H1 (cell line): ENCODE data around the gene ZNF593. TPM values are rescaled to one million over a fixed set of nuclear protein-coding genes. Genes with fewer than 3 reads are reported as not detected.
A peak's percentile ranks its signal among the peaks of the same experiment; 100 is the strongest.

Source experiments
- CTCF ChIA-PET: fragments of 300-600 bp; sonication (Branson Sonifier 250); formaldehyde crosslinking; loops from one replicate; lab custom pipeline; 2021; ENCODE audit not compliant: partially characterized antibody; lab: Charles Lee
- POLR2A ChIA-PET: fragments of 300-600 bp; sonication (Branson Sonifier 250); formaldehyde crosslinking; loops from one replicate; lab custom pipeline; 2021; ENCODE audit warnings: inconsistent platforms; ENCODE audit not compliant: partially characterized antibody; lab: Charles Lee
- DNase-seq, 2 experiments: peaks; one replicate each; pipeline versions ENCODE4 v3.0.0 to v3.0.0-alpha.2; 2010 to 2022; ENCODE audit warnings: low spot score in 2 of 2, low read depth in 1 of 2, mixed read lengths in 1 of 2
- FAIRE-seq: peaks from 2 replicates; lab custom pipeline; 2011; peaks lifted over from hg19 to GRCh38; lab: Jason Lieb, UNC
- H2AFZ ChIP-seq: 2 replicates; pipeline ENCODE4 v1.8.1; 2012; ENCODE audit warnings: low read length, inconsistent platforms
- H2AK5ac ChIP-seq: 2 replicates; pipeline ENCODE4 v1.6.1; 2013; ENCODE audit warnings: low read depth, low read length
- H2BK120ac ChIP-seq: replicated peaks from 2 replicates; pipeline ENCODE3; 2013; ENCODE audit warnings: low read depth, low read length, inconsistent platforms
- H2BK12ac ChIP-seq: 2 replicates; pipeline ENCODE4 v1.6.1; 2013; ENCODE audit warnings: low read depth, low read length
- H2BK15ac ChIP-seq: 2 replicates; pipeline ENCODE4 v1.6.1; 2013; ENCODE audit warnings: low read length
- H2BK20ac ChIP-seq: 2 replicates; pipeline ENCODE4 v1.6.1; 2013; ENCODE audit warnings: low read length
- H2BK5ac ChIP-seq: 2 replicates; pipeline ENCODE4 v1.6.1; 2013; ENCODE audit warnings: low read depth, low read length
- H3K14ac ChIP-seq: 2 replicates; pipeline ENCODE4 v1.6.1; 2013; ENCODE audit warnings: inconsistent platforms; ENCODE audit not compliant: insufficient read length
- H3K18ac ChIP-seq: 2 replicates; pipeline ENCODE4 v1.6.1; 2013; ENCODE audit warnings: low read length; ENCODE audit errors: extremely low read depth
- H3K23ac ChIP-seq: 2 replicates; pipeline ENCODE4 v1.6.1; 2013; ENCODE audit warnings: inconsistent platforms; ENCODE audit not compliant: insufficient read length
- H3K23me2 ChIP-seq: 2 replicates; pipeline ENCODE4 v1.6.1; 2013; ENCODE audit warnings: low read depth, low read length
- H3K27ac ChIP-seq: 2 replicates; pipeline ENCODE4 v1.6.1; 2011; ENCODE audit warnings: low read depth, low read length, inconsistent platforms
- H3K27me3 ChIP-seq, 4 experiments: replicated peaks in 1 of 4; 1 replicate in 1 of 4; 2 replicates in 3 of 4; pipeline versions ENCODE4 v1.6.1 to v1.8.1; 2011 to 2013; ENCODE audit warnings: low read length in 3 of 4, mild to moderate bottlenecking in 3 of 4, inconsistent platforms in 2 of 4, mixed read lengths in 2 of 4, moderate library complexity in 1 of 4; ENCODE audit not compliant: control insufficient read depth in 3 of 4, insufficient read depth in 3 of 4; ENCODE audit errors: extremely low read depth in 1 of 4
- H3K36me3 ChIP-seq, 4 experiments: 2 replicates each; pipeline versions ENCODE4 v1.6.1 to v1.8.1; 2011 to 2013; ENCODE audit warnings: mild to moderate bottlenecking in 4 of 4, low read length in 3 of 4, moderate library complexity in 2 of 4, control low read depth in 1 of 4, inconsistent platforms in 1 of 4; ENCODE audit not compliant: insufficient read depth in 4 of 4, control insufficient read depth in 2 of 4
- H3K4ac ChIP-seq: replicated peaks from 2 replicates; pipeline ENCODE3; 2013; ENCODE audit warnings: low read length, low read depth, mixed read lengths, inconsistent platforms; ENCODE audit not compliant: insufficient read length
- H3K4me1 ChIP-seq, 4 experiments: replicated peaks in 1 of 4; 1 replicate in 1 of 4; 2 replicates in 3 of 4; pipeline versions ENCODE4 v1.6.1 to v1.8.1; 2011 to 2013; ENCODE audit warnings: low read length in 3 of 4, inconsistent platforms in 2 of 4, mixed read lengths in 1 of 4; ENCODE audit not compliant: insufficient read depth in 4 of 4, control insufficient read depth in 3 of 4
- H3K4me2 ChIP-seq, 2 experiments: 2 replicates each; pipeline versions ENCODE4 v1.6.1 to v1.8.1; 2011 to 2013; ENCODE audit warnings: low read depth in 2 of 2, low read length in 2 of 2, control low read depth in 1 of 2, inconsistent platforms in 1 of 2, mild to moderate bottlenecking in 1 of 2; ENCODE audit not compliant: insufficient read depth in 1 of 2
- H3K4me3 ChIP-seq, 4 experiments: fragments of 200-600, 300-600 bp in 1 of 4; sonication (generic), shearing (Covaris generic), sonication (Bioruptor Twin) in 1 of 4; 2 replicates each; pipeline versions ENCODE4 v1.5.1 to v1.8.1; 2011 to 2016; ENCODE audit warnings: low read length in 4 of 4, low read depth in 3 of 4, control low read depth in 2 of 4, inconsistent platforms in 2 of 4, mild to moderate bottlenecking in 2 of 4, mixed read lengths in 1 of 4, moderate library complexity in 1 of 4; ENCODE audit not compliant: insufficient read depth in 2 of 4; ENCODE audit errors: extremely low read depth in 1 of 4
- H3K56ac ChIP-seq: replicated peaks from 2 replicates; pipeline ENCODE3; 2013; ENCODE audit warnings: low read depth, mild to moderate bottlenecking, mixed read lengths, low read length, inconsistent platforms; ENCODE audit not compliant: insufficient read length
- H3K79me1 ChIP-seq: 2 replicates; pipeline ENCODE4 v1.6.1; 2013; ENCODE audit warnings: low read depth, low read length, control low read depth
- H3K79me2 ChIP-seq, 2 experiments: 2 replicates each; pipeline versions ENCODE4 v1.6.1 to v1.8.1; 2012 to 2013; ENCODE audit warnings: low read length in 2 of 2, mild to moderate bottlenecking in 2 of 2, inconsistent platforms in 1 of 2; ENCODE audit not compliant: insufficient read depth in 2 of 2, control insufficient read depth in 1 of 2
- H3K9ac ChIP-seq, 4 experiments: replicated peaks in 1 of 4; 1 replicate in 1 of 4; 2 replicates in 3 of 4; pipeline versions ENCODE4 v1.6.1 to v1.8.1; 2011 to 2013; ENCODE audit warnings: low read depth in 3 of 4, low read length in 3 of 4, control low read depth in 2 of 4, mild to moderate bottlenecking in 2 of 4, moderate library complexity in 2 of 4, inconsistent platforms in 1 of 4; ENCODE audit errors: extremely low read depth in 1 of 4
- H3K9me3 ChIP-seq, 2 experiments: 2 replicates each; pipeline versions ENCODE4 v1.6.1 to v1.8.1; 2012 to 2013; ENCODE audit warnings: mild to moderate bottlenecking in 2 of 2, moderate library complexity in 2 of 2, control low read depth in 1 of 2, inconsistent platforms in 1 of 2, low read depth in 1 of 2, low read length in 1 of 2, mixed read lengths in 1 of 2; ENCODE audit not compliant: insufficient read depth in 2 of 2
- H4K20me1 ChIP-seq, 2 experiments: replicated peaks in 1 of 2; 2 replicates each; pipeline versions ENCODE3 to v1.8.1; 2011 to 2013; ENCODE audit warnings: inconsistent platforms in 2 of 2, low read length in 2 of 2, mild to moderate bottlenecking in 1 of 2; ENCODE audit not compliant: insufficient read depth in 2 of 2, control insufficient read depth in 1 of 2
- H4K5ac ChIP-seq: 2 replicates; pipeline ENCODE4 v1.6.1; 2013; ENCODE audit warnings: low read length, low read depth, mixed read lengths, inconsistent platforms; ENCODE audit not compliant: insufficient read length
- H4K8ac ChIP-seq: 2 replicates; pipeline ENCODE4 v1.8.0; 2013; ENCODE audit warnings: mild to moderate bottlenecking, moderate library complexity, low read length, inconsistent platforms; ENCODE audit not compliant: insufficient read depth; ENCODE audit errors: extremely low read depth
- H4K91ac ChIP-seq: replicated peaks from 2 replicates; pipeline ENCODE3; 2013; ENCODE audit warnings: low read length, mixed read lengths, inconsistent platforms; ENCODE audit not compliant: insufficient read length
- POLR2A ChIP-seq, 2 experiments: IDR thresholded peaks; 1 replicate in 1 of 2; 2 replicates in 1 of 2; pipeline ENCODE4 v1.6.1; 2011; ENCODE audit warnings: low read depth in 2 of 2, low read length in 2 of 2, mild to moderate bottlenecking in 2 of 2; ENCODE audit errors: control extremely low read depth in 1 of 2
- RFX5 ChIP-seq: IDR thresholded peaks from 2 replicates; pipeline ENCODE4 v1.6.1; 2011; ENCODE audit warnings: low read depth, low read length, improper control_type of control experiment, borderline replicate concordance
- SRF ChIP-seq: IDR thresholded peaks from 2 replicates; pipeline ENCODE4 v1.6.1; 2011; ENCODE audit warnings: mild to moderate bottlenecking, low read depth, low read length, moderate library complexity
- WGBS, 2 experiments: shearing (Covaris generic) in 1 of 2; methylation state at CpG; one replicate each; pipeline versions ENCODE4 v1.1.6 to v1.1.7; 2013 to 2015; ENCODE audit warnings: low lambda C conversion rate in 2 of 2, mixed read lengths in 2 of 2, inconsistent platforms in 1 of 2, low coverage in 1 of 2, missing lambda C conversion rate in 1 of 2; ENCODE audit not compliant: insufficient replicate concordance in 2 of 2, insufficient coverage in 1 of 2, insufficient read length in 1 of 2; ENCODE audit errors: extremely low coverage in 1 of 2, missing lambda C conversion rate in 1 of 2; 5-methylcytosine and 5-hydroxymethylcytosine counted together
- polyA plus RNA-seq, 7 experiments: library from polyadenylated mRNA; depleted of rRNA in 3 of 7; stranded (reverse) in 5 of 7; unstranded in 2 of 7; fragments of >200 nt in 5 of 7; fragments of 200-250 nt in 2 of 7; gene quantifications; 1 replicate in 5 of 7; 2 replicates in 1 of 7; 4 replicates in 1 of 7; pipeline versions ENCODE4 v1.2.1 to v1.2.3, GENCODE V29; 2011 to 2013; ENCODE audit warnings: missing spikeins in 2 of 7, mixed read lengths in 2 of 7
- total RNA-seq: library from RNA; stranded (reverse); fragmentation: NEBNext Ultra II Directional; extraction: Animal tissue kit (Norgen Biotek cat#: 25700); gene quantifications from 2 replicates; pipeline ENCODE4 v1.2.1, GENCODE V29; 2021

ZNF593 gene
- total and polyA plus RNA-seq, 2 of the 8 experiments (the other 6 are each of a cell fraction or from before 2014, with no cell fraction given): 38.2 to 68.0 TPM

DNA sequence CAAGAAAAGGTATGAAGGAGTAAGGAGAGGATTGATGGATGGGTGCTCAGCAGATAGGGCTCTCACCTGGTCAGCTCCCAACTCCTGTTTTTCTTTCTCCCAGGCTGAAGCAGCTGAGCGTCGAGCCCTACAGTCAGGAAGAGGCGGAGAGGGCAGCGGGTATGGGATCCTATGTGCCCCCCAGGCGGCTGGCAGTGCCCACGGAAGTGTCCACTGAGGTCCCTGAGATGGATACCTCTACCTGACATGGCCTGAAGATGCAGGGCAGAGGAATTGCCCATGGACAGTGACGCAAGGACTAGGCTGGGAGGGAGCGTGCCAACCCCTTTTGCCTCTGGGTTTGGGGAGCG is 739 bp downstream of the ZNF593 start:
- H3K79me2 ChIP-seq: peaks cover 0 to 8% of the 10 kb centered on the region in 2 experiments; a peak in 2 of 4 replicates
- no peak overlapping the region for H3K4ac ChIP-seq
- peaks cover 0 to 4% of the 10 kb centered on the region in 2 experiments for H4K20me1 ChIP-seq
- no peaks in the 10 kb centered on the region; a peak in 1 of 8 replicates for H3K36me3 ChIP-seq
- DNase-seq (no peak), FAIRE-seq (no peak)
- peak overlapping the region; percentile 71 to 79 (median 74) for H3K4me3 ChIP-seq
- no peak overlapping the region for H3K56ac ChIP-seq
- CTCF ChIA-PET: interaction anchor here (0.7 to 16.2 kb wide), 17 partner anchors 11 to 246 kb away, joined by 3 to 159 read pairs (median 5); partner anchors contain the start of genes CATSPER4, CEP85, FAM110D and PDIK1L
- H3K4me2 ChIP-seq: peak overlapping the region; percentile 77 to 96
- no peak overlapping the region for H2BK12ac ChIP-seq
- H3K23me2 ChIP-seq: peaks cover 6% of the 10 kb centered on the region
- no peak overlapping the region for H2AFZ ChIP-seq
- no peak overlapping the region for H4K8ac ChIP-seq
- H3K27me3 ChIP-seq: peaks cover 0 to 7% (median 2%) of the 10 kb centered on the region in 4 experiments; a peak in 4 of 7 replicates
- TF ChIP-seq RFX5 (no peak), SRF (no peak), POLR2A (IDR thresholded peaks at IDR 0.05; ENCODE audit: control extremely low read depth in 1 of 2, low read depth in 2 of 2, low read length in 2 of 2) (no peak)
- H2AK5ac ChIP-seq: no peak overlapping the region
- no peak overlapping the region for H4K91ac ChIP-seq
- peaks cover 4% of the 10 kb centered on the region; the same call in 1 of the 2 replicates for H3K79me1 ChIP-seq
- H4K5ac ChIP-seq: no peak overlapping the region
- H2BK5ac ChIP-seq: no peak overlapping the region
- no peaks in the 10 kb centered on the region for H3K9me3 ChIP-seq
- POLR2A ChIA-PET: interaction anchor here (1.1 to 2.9 kb wide), 6 partner anchors 10 to 64 kb away, joined by 3 to 6 read pairs (median 4); partner anchors contain the start of genes CATSPER4 and CEP85
- H3K18ac ChIP-seq: no peak overlapping the region
- H2BK20ac ChIP-seq: no peak overlapping the region
- no peak overlapping the region for H2BK15ac ChIP-seq
- H3K4me1 ChIP-seq: peaks cover under 1 to 13% (median 9%) of the 10 kb centered on the region in 4 experiments
- H3K23ac ChIP-seq: no peak overlapping the region
- H3K27ac ChIP-seq: 0 out of 2 replicates have a peak overlapping the region, but pooled peaks have one; percentile 23
- H2BK120ac ChIP-seq: no peak overlapping the region
- peak overlapping the region; percentile 60 to 84 (median 74); a peak in 6 of 7 replicates for H3K9ac ChIP-seq
- WGBS, 2 experiments: 87% methylated on average over 9 of the region's 9 CpGs; no CpG with 5 or more reads in 1 of the 2 experiments
- no peak overlapping the region for H3K14ac ChIP-seq
